Right lobe of liver (tissue), 6 donors: Measurements from ENCODE around the gene RNF135. TPM values are rescaled to one million over a fixed set of nuclear protein-coding genes. Genes with fewer than 3 reads are reported as not detected.
A peak's percentile ranks its signal among the peaks of the same experiment; 100 is the strongest.
"Not testable (repeated sequence)": the region's sequence is repeated elsewhere in the genome, so short reads cannot be mapped to it uniquely, and the experiment has no call there.

Experiments used
- ATAC-seq, 4 donors: fragments of 200-7000 bp; cut with Tn5 transposase; one replicate each; pipeline ENCODE4 v1.9.1; 2020; ENCODE audit warnings: mild to moderate bottlenecking in 4 of 4, moderate library complexity in 4 of 4
- DNase-seq, 3 donors: peaks; one replicate each; pipeline ENCODE4 v3.0.0-alpha.2; 2020
- H3K27ac ChIP-seq, 3 donors: fragments of 200-600 bp; one replicate each; pipeline ENCODE4 v1.8.0; 2022
- H3K27me3 ChIP-seq, 2 donors: fragments of 200-600 bp; one replicate each; pipeline ENCODE4 v1.8.0; 2022
- H3K36me3 ChIP-seq, 4 donors: fragments of 200-600 bp; sonication (generic) in 1 of 4; one replicate each; pipeline versions ENCODE4 v1.5.1 to v1.8.0; 2017 to 2022; ENCODE audit warnings: control low read depth in 1 of 4
- H3K4me1 ChIP-seq, 4 donors: fragments of 200-600 bp; sonication (generic) in 1 of 4; one replicate each; pipeline versions ENCODE4 v1.5.1 to v1.8.0; 2017 to 2022; ENCODE audit warnings: control low read depth in 1 of 4
- H3K4me3 ChIP-seq, 3 donors: fragments of 200-600 bp; one replicate each; pipeline ENCODE4 v1.8.0; 2022
- H3K9me3 ChIP-seq, 4 donors: fragments of 200-600 bp; sonication (generic) in 1 of 4; one replicate each; pipeline versions ENCODE4 v1.5.1 to v1.8.0; 2017 to 2022; ENCODE audit warnings: control low read depth in 1 of 4
- CTCF ChIP-seq, 4 donors: fragments of 200-600 bp in 3 of 4; fragments of 450-650 bp in 1 of 4; IDR thresholded peaks; one replicate each; pipeline versions ENCODE4 v1.5.1 to v1.8.0; 2016 to 2022; ENCODE audit warnings: antibody characterized with exemption in 4 of 4, mild to moderate bottlenecking in 2 of 4
- POLR2A ChIP-seq: fragments of 450-650 bp; IDR thresholded peaks from one replicate; pipeline ENCODE4 v1.6.1; 2017; ENCODE audit warnings: antibody characterized with exemption, mild to moderate bottlenecking
- WGBS: methylation state at CpG from one replicate; pipeline ENCODE4 v1.1.6; 2018; ENCODE audit warnings: low coverage, low lambda C conversion rate; ENCODE audit not compliant: insufficient coverage; ENCODE audit errors: missing lambda C conversion rate; 5-methylcytosine and 5-hydroxymethylcytosine counted together
- intact Hi-C, 2 donors: fragments of 100-400 bp; cut with DNase I; formaldehyde crosslinking; loops; one replicate each; pipeline versions ENCODE4 v1.11.2 to v1.14.1; 2022
- total RNA-seq, 6 experiments: library from RNA; depleted of rRNA in 2 of 6; stranded (reverse); fragments of >200 nt in 2 of 6; fragmentation: NEBNext Ultra II Directional in 3 of 6; extraction: Animal tissue kit (Norgen Biotek cat#: 25700) in 3 of 6; gene quantifications; one replicate each; pipeline versions ENCODE4 v1.1.0 to v1.2.4, GENCODE V29; 2016 to 2023
- donor health status: DM: no; HTN: yes; CAD: no.
- donor health status: DM: no; HTN: no; CAD: no.
- donor health status: DM: no; HTN: no; CAD: no.
- donor health status: DM: no; HTN: yes; CAD: no.
- donor health status: DM: no; HTN: yes; CAD: no.

The RNF135 gene
- total RNA-seq, 6 experiments from 2014 or later: 3.7 to 6.1 (median 4.6) TPM

- ATAC-seq (peak; percentile 47 to 88 (median 70)), DNase-seq (peak in 1 of 3 donors; percentile 54)
- H3K27me3 ChIP-seq: no peaks in the 10 kb centered on the region
- intact Hi-C loops: no loop called here
- no peak overlapping the region for H3K27ac ChIP-seq
- no peaks in the 10 kb centered on the region for H3K9me3 ChIP-seq
- no peaks in the 10 kb centered on the region for H3K36me3 ChIP-seq
- 31% methylated on average over 3 of the region's 3 CpGs for WGBS
- TF ChIP-seq POLR2A: no peak
- TF ChIP-seq CTCF (IDR thresholded peaks at IDR 0.05): no peak
- no peak overlapping the region for H3K4me3 ChIP-seq
- H3K4me1 ChIP-seq: peaks cover 0 to 10% (median 0%) of the 10 kb centered on the region in 4 donors
Observed at GRCh38 chr17:30930495-30930894, 40.3 kb upstream of the RNF135 start.

GRCh38 chr17:30931582-30931981, 39.3 kb upstream of the RNF135 start:
- H3K27me3 ChIP-seq, H3K4me1 ChIP-seq, H3K4me3 ChIP-seq, H3K36me3 ChIP-seq, ATAC-seq, H3K9me3 ChIP-seq, intact Hi-C loops, H3K27ac ChIP-seq, DNase-seq: not testable (repeated sequence)
- 85% methylated on average over 7 of the region's 8 CpGs for WGBS

GRCh38 chr17:30933966-30934365, 36.9 kb upstream of the RNF135 start:
- peaks cover 0 to 10% (median 0%) of the 10 kb centered on the region in 4 donors for H3K4me1 ChIP-seq
- TF ChIP-seq CTCF (IDR thresholded peaks at IDR 0.05): no peak
- no peak for TF ChIP-seq POLR2A
- no peaks in the 10 kb centered on the region for H3K27me3 ChIP-seq
- no peak overlapping the region for H3K27ac ChIP-seq
- no peaks in the 10 kb centered on the region for H3K9me3 ChIP-seq
- no peak overlapping the region for H3K4me3 ChIP-seq
- intact Hi-C loops: no loop called here
- ATAC-seq: peak in 1 of 4 donors; percentile 23
- no peak for DNase-seq
- WGBS: 52% methylated on average over 5 of the region's 5 CpGs
- no peaks in the 10 kb centered on the region for H3K36me3 ChIP-seq

- peak; percentile 22 to 40 (median 38) for ATAC-seq
- Histone ChIP-seq H3K27me3 (no peaks in the 10 kb centered on the region), H3K4me1 (no peaks in the 10 kb centered on the region), H3K4me3 (no peak overlapping the region), H3K9me3 (no peaks in the 10 kb centered on the region), H3K36me3 (no peaks in the 10 kb centered on the region), H3K27ac (peak overlapping the region in 2 of 3 donors; percentile 6 to 18)
- intact Hi-C loops: no loop called here
- DNase-seq: no peak
- WGBS: 66% methylated on average over 10 of the region's 13 CpGs
- TF ChIP-seq CTCF (IDR thresholded peaks at IDR 0.05) (no peak), POLR2A (no peak)
Observed at GRCh38 chr17:30939051-30939689, 31.7 kb upstream of the RNF135 start.

- no peak overlapping the region for H3K27ac ChIP-seq
- no peaks in the 10 kb centered on the region for H3K27me3 ChIP-seq
- no peak for DNase-seq
- no peaks in the 10 kb centered on the region for H3K9me3 ChIP-seq
- TF ChIP-seq POLR2A: no peak
- TF ChIP-seq CTCF (IDR thresholded peaks at IDR 0.05): no peak
- no peaks in the 10 kb centered on the region for H3K36me3 ChIP-seq
- H3K4me1 ChIP-seq: no peaks in the 10 kb centered on the region
- intact Hi-C loops: no loop called here
- no peak overlapping the region for H3K4me3 ChIP-seq
- WGBS: 58% methylated on average over 4 of the region's 4 CpGs
- no peak for ATAC-seq
Observed at GRCh38 chr17:30942308-30943079, 28.3 kb upstream of the RNF135 start.
